ENCODE results near the gene USP8.

GRCh38 chr15:50531766-50532165, 107.6 kb downstream of the USP8 start:
- TF ChIP-seq, protein P1, sequence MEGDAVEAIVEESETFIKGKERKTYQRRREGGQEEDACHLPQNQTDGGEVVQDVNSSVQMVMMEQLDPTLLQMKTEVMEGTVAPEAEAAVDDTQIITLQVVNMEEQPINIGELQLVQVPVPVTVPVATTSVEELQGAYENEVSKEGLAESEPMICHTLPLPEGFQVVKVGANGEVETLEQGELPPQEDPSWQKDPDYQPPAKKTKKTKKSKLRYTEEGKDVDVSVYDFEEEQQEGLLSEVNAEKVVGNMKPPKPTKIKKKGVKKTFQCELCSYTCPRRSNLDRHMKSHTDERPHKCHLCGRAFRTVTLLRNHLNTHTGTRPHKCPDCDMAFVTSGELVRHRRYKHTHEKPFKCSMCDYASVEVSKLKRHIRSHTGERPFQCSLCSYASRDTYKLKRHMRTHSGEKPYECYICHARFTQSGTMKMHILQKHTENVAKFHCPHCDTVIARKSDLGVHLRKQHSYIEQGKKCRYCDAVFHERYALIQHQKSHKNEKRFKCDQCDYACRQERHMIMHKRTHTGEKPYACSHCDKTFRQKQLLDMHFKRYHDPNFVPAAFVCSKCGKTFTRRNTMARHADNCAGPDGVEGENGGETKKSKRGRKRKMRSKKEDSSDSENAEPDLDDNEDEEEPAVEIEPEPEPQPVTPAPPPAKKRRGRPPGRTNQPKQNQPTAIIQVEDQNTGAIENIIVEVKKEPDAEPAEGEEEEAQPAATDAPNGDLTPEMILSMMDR (IDR thresholded peaks at IDR 0.05): no peak
- TF ChIP-seq EP300 (IDR thresholded peaks at IDR 0.05) (no peak), POLR2A (IDR thresholded peaks at IDR 0.05) (no peak)
